WTC11 (cell line): ENCODE measurements around the gene DMD. TPM values are rescaled to one million over a fixed set of nuclear protein-coding genes. Genes with fewer than 3 reads are reported as not detected.

ENCODE experiments used
- ATAC-seq: fragments of 200-7000 bp; cut with Tn5 transposase; 2 replicates; pipeline ENCODE4 v1.10.0; 2021; ENCODE audit warnings: mild to moderate bottlenecking, moderate library complexity
- CTCF ChIA-PET: fragments of 300-600 bp; sonication (Branson Sonifier 250); formaldehyde crosslinking; loops from one replicate; lab custom pipeline; 2021; ENCODE audit warnings: antibody characterized with exemption; lab: Charles Lee
- POLR2A ChIA-PET: fragments of 350-600 bp; sonication (Branson Sonifier 250); formaldehyde crosslinking; loops from one replicate; lab custom pipeline; 2021; ENCODE audit warnings: antibody characterized with exemption; lab: Charles Lee
- DNase-seq: peaks from one replicate; pipeline ENCODE4 v3.0.0; 2021; ENCODE audit warnings: low spot score
- H3K27ac Mint-ChIP-seq: 2 replicates; pipeline ENCODE4 v1.8.0; 2021; ENCODE audit warnings: mixed read lengths
- H3K27me3 Mint-ChIP-seq: 2 replicates; pipeline ENCODE4 v1.8.0; 2021; ENCODE audit warnings: low read depth, mild to moderate bottlenecking, moderate library complexity, mixed read lengths
- H3K36me3 Mint-ChIP-seq: 2 replicates; pipeline ENCODE4 v1.8.0; 2021; ENCODE audit warnings: mixed read lengths
- H3K4me1 Mint-ChIP-seq: 2 replicates; pipeline ENCODE4 v1.8.0; 2022; ENCODE audit warnings: mixed read lengths
- H3K4me3 Mint-ChIP-seq: 2 replicates; pipeline ENCODE4 v1.8.0; 2021; ENCODE audit warnings: mild to moderate bottlenecking, moderate library complexity, mixed read lengths
- H3K9me3 Mint-ChIP-seq: 2 replicates; pipeline ENCODE4 v1.8.0; 2021; ENCODE audit warnings: mixed read lengths
- ESRRA ChIP-seq: sonication (generic); formaldehyde crosslinking; IDR thresholded peaks from 2 replicates; pipeline ENCODE4 v1.8.1; 2022; ENCODE audit warnings: mild to moderate bottlenecking, missing genetic modification reagents, borderline replicate concordance
- GRHL2 ChIP-seq: fragments of 250-450 bp; sonication (Bioruptor Pico); IDR thresholded peaks from 2 replicates; pipeline ENCODE4 v1.8.0; 2022; ENCODE audit warnings: mild to moderate bottlenecking, moderate library complexity; ENCODE audit not compliant: insufficient replicate concordance, severe bottlenecking
- JAZF1 ChIP-seq: fragments of 250-450 bp; sonication (Bioruptor Pico); IDR thresholded peaks from 2 replicates; pipeline ENCODE4 v1.9.0; 2021; ENCODE audit warnings: moderate library complexity, mild to moderate bottlenecking, inconsistent platforms
- MXD4 ChIP-seq: fragments of 250-450 bp; sonication (Bioruptor Pico); IDR thresholded peaks from 2 replicates; pipeline ENCODE4 v1.8.0; 2021; ENCODE audit warnings: mild to moderate bottlenecking, moderate library complexity, borderline replicate concordance
- NR3C1 ChIP-seq: sonication (generic); formaldehyde crosslinking; conservative IDR thresholded peaks from 2 replicates; pipeline ENCODE4 v1.8.1; 2023; ENCODE audit warnings: low read depth, mild to moderate bottlenecking, missing genetic modification reagents
- PRRX2 ChIP-seq: fragments of 250-450 bp; sonication (Bioruptor Pico); IDR thresholded peaks from 2 replicates; pipeline ENCODE4 v1.8.0; 2021; ENCODE audit warnings: mild to moderate bottlenecking
- SMAD3 ChIP-seq: sonication (generic); formaldehyde crosslinking; IDR thresholded peaks from 2 replicates; pipeline ENCODE4 v1.8.0; 2022; ENCODE audit warnings: missing genetic modification reagents, mild to moderate bottlenecking, borderline replicate concordance
- SMAD4 ChIP-seq: sonication (generic); formaldehyde crosslinking; IDR thresholded peaks from 2 replicates; pipeline ENCODE4 v1.8.0; 2022; ENCODE audit warnings: mild to moderate bottlenecking, missing genetic modification reagents
- SP1 ChIP-seq: sonication (generic); formaldehyde crosslinking; conservative IDR thresholded peaks from 2 replicates; pipeline ENCODE4 v1.8.1; 2022; ENCODE audit warnings: missing genetic modification reagents
- ZBTB21 ChIP-seq: sonication (generic); formaldehyde crosslinking; IDR thresholded peaks from 2 replicates; pipeline ENCODE4 v1.8.1; 2023; ENCODE audit warnings: mild to moderate bottlenecking, missing genetic modification reagents, borderline replicate concordance
- ZNF138 ChIP-seq: sonication (generic); formaldehyde crosslinking; conservative IDR thresholded peaks from 2 replicates; pipeline ENCODE4 v1.8.1; 2022; ENCODE audit warnings: mild to moderate bottlenecking, moderate library complexity, missing genetic modification reagents
- ZNF317 ChIP-seq: sonication (generic); formaldehyde crosslinking; IDR thresholded peaks from 2 replicates; pipeline ENCODE4 v1.8.1; 2023; ENCODE audit warnings: low read depth, mild to moderate bottlenecking, moderate library complexity, missing genetic modification reagents, borderline replicate concordance
- total RNA-seq: library from RNA; stranded (reverse); gene quantifications from 3 replicates; pipeline ENCODE4 v1.2.3, GENCODE V29; 2021
- TF ChIP-seq, protein P1 (sequence below): sonication (generic); formaldehyde crosslinking; IDR thresholded peaks from 2 replicates; pipeline ENCODE4 v1.8.0; 2022; ENCODE audit warnings: mild to moderate bottlenecking, missing genetic modification reagents
- TF ChIP-seq, protein P2 (sequence below): sonication (generic); formaldehyde crosslinking; IDR thresholded peaks from 2 replicates; pipeline ENCODE4 v1.8.1; 2023; ENCODE audit warnings: mild to moderate bottlenecking, missing genetic modification reagents
- TF ChIP-seq, protein P3 (sequence below): sonication (generic); formaldehyde crosslinking; IDR thresholded peaks from 2 replicates; pipeline ENCODE4 v1.8.1; 2023; ENCODE audit warnings: mild to moderate bottlenecking, missing genetic modification reagents, moderate library complexity
- TF ChIP-seq, protein P4 (sequence below): sonication (generic); formaldehyde crosslinking; IDR thresholded peaks from 2 replicates; pipeline ENCODE4 v1.8.0; 2023; ENCODE audit warnings: mild to moderate bottlenecking, missing genetic modification reagents
- TF ChIP-seq, protein P5 (sequence below): sonication (generic); formaldehyde crosslinking; conservative IDR thresholded peaks from 2 replicates; pipeline ENCODE4 v1.8.1; 2022; ENCODE audit warnings: mild to moderate bottlenecking, missing genetic modification reagents
- TF ChIP-seq, protein P6 (sequence below): sonication (generic); formaldehyde crosslinking; IDR thresholded peaks from 2 replicates; pipeline ENCODE4 v1.8.1; 2022; ENCODE audit warnings: low read depth, mild to moderate bottlenecking, moderate library complexity, missing genetic modification reagents, borderline replicate concordance
- TF ChIP-seq, protein P7 (sequence below): fragments of 250-450 bp; sonication (Bioruptor Pico); IDR thresholded peaks from 2 replicates; pipeline ENCODE4 v1.9.0; 2021; ENCODE audit warnings: mild to moderate bottlenecking, borderline replicate concordance

The DMD gene
- total RNA-seq, 1 experiment from 2014 or later, result 9.1 TPM

DNA sequence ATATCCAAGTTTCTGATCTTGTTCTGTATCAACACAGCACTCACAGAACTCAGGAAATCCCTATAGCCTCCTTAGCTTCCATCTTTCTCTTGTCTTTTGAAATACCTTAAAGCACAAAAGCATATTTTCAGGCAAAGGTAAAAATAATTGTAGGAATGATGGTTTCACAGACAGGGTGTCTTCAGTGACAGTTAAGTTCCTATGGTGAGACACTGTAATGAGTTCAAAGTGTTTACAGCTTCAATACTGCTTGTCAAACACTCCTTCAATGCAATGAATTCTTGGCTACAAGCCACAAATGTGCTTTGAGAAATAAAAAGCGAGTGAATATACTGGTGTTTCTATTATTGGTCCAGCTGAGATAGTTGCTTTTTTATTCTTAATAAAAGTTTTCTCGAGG, 466.0 kb downstream of the DMD start:
- DNase-seq (no peak), ATAC-seq (no peak)
- ChIA-PET POLR2A (no interaction called here), CTCF (no interaction called here)
- Mint-ChIP-seq H3K27ac (no peak overlapping the region), H3K9me3 (peaks cover 6% of the 10 kb centered on the region; the same call in 1 of the 2 replicates), H3K4me1 (no peaks in the 10 kb centered on the region), H3K36me3 (no peaks in the 10 kb centered on the region), H3K27me3 (no peaks in the 10 kb centered on the region), H3K4me3 (no peak overlapping the region)
- TF ChIP-seq JAZF1 (CRISPR knock-in tag) (no peak), MXD4 (CRISPR knock-in tag) (no peak), SMAD3 (CRISPR knock-in tag) (no peak), SMAD4 (no peak), PRRX2 (CRISPR knock-in tag) (no peak), ZNF138 (CRISPR knock-in tag) (no peak), ZBTB21 (CRISPR knock-in tag) (no peak), GRHL2 (CRISPR knock-in tag) (no peak), ZNF317 (CRISPR knock-in tag) (no peak), NR3C1 (CRISPR knock-in tag) (no peak), SP1 (CRISPR knock-in tag) (no peak), ESRRA (CRISPR knock-in tag) (no peak)
- TF ChIP-seq, protein P1, sequence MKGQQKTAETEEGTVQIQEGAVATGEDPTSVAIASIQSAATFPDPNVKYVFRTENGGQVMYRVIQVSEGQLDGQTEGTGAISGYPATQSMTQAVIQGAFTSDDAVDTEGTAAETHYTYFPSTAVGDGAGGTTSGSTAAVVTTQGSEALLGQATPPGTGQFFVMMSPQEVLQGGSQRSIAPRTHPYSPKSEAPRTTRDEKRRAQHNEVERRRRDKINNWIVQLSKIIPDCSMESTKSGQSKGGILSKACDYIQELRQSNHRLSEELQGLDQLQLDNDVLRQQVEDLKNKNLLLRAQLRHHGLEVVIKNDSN (CRISPR knock-in tag), result no peak
- TF ChIP-seq, protein P2, sequence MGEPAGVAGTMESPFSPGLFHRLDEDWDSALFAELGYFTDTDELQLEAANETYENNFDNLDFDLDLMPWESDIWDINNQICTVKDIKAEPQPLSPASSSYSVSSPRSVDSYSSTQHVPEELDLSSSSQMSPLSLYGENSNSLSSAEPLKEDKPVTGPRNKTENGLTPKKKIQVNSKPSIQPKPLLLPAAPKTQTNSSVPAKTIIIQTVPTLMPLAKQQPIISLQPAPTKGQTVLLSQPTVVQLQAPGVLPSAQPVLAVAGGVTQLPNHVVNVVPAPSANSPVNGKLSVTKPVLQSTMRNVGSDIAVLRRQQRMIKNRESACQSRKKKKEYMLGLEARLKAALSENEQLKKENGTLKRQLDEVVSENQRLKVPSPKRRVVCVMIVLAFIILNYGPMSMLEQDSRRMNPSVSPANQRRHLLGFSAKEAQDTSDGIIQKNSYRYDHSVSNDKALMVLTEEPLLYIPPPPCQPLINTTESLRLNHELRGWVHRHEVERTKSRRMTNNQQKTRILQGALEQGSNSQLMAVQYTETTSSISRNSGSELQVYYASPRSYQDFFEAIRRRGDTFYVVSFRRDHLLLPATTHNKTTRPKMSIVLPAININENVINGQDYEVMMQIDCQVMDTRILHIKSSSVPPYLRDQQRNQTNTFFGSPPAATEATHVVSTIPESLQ (CRISPR knock-in tag), result no peak
- TF ChIP-seq, protein P3, sequence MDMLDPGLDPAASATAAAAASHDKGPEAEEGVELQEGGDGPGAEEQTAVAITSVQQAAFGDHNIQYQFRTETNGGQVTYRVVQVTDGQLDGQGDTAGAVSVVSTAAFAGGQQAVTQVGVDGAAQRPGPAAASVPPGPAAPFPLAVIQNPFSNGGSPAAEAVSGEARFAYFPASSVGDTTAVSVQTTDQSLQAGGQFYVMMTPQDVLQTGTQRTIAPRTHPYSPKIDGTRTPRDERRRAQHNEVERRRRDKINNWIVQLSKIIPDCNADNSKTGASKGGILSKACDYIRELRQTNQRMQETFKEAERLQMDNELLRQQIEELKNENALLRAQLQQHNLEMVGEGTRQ (CRISPR knock-in tag), result no peak
- TF ChIP-seq, protein P4, sequence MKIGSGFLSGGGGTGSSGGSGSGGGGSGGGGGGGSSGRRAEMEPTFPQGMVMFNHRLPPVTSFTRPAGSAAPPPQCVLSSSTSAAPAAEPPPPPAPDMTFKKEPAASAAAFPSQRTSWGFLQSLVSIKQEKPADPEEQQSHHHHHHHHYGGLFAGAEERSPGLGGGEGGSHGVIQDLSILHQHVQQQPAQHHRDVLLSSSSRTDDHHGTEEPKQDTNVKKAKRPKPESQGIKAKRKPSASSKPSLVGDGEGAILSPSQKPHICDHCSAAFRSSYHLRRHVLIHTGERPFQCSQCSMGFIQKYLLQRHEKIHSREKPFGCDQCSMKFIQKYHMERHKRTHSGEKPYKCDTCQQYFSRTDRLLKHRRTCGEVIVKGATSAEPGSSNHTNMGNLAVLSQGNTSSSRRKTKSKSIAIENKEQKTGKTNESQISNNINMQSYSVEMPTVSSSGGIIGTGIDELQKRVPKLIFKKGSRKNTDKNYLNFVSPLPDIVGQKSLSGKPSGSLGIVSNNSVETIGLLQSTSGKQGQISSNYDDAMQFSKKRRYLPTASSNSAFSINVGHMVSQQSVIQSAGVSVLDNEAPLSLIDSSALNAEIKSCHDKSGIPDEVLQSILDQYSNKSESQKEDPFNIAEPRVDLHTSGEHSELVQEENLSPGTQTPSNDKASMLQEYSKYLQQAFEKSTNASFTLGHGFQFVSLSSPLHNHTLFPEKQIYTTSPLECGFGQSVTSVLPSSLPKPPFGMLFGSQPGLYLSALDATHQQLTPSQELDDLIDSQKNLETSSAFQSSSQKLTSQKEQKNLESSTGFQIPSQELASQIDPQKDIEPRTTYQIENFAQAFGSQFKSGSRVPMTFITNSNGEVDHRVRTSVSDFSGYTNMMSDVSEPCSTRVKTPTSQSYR (CRISPR knock-in tag), result no peak
- TF ChIP-seq, protein P5, sequence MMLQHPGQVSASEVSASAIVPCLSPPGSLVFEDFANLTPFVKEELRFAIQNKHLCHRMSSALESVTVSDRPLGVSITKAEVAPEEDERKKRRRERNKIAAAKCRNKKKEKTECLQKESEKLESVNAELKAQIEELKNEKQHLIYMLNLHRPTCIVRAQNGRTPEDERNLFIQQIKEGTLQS (CRISPR knock-in tag), result no peak
- TF ChIP-seq, protein P6, sequence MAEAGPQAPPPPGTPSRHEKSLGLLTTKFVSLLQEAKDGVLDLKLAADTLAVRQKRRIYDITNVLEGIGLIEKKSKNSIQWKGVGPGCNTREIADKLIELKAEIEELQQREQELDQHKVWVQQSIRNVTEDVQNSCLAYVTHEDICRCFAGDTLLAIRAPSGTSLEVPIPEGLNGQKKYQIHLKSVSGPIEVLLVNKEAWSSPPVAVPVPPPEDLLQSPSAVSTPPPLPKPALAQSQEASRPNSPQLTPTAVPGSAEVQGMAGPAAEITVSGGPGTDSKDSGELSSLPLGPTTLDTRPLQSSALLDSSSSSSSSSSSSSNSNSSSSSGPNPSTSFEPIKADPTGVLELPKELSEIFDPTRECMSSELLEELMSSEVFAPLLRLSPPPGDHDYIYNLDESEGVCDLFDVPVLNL (CRISPR knock-in tag), result no peak
- TF ChIP-seq, protein P7, sequence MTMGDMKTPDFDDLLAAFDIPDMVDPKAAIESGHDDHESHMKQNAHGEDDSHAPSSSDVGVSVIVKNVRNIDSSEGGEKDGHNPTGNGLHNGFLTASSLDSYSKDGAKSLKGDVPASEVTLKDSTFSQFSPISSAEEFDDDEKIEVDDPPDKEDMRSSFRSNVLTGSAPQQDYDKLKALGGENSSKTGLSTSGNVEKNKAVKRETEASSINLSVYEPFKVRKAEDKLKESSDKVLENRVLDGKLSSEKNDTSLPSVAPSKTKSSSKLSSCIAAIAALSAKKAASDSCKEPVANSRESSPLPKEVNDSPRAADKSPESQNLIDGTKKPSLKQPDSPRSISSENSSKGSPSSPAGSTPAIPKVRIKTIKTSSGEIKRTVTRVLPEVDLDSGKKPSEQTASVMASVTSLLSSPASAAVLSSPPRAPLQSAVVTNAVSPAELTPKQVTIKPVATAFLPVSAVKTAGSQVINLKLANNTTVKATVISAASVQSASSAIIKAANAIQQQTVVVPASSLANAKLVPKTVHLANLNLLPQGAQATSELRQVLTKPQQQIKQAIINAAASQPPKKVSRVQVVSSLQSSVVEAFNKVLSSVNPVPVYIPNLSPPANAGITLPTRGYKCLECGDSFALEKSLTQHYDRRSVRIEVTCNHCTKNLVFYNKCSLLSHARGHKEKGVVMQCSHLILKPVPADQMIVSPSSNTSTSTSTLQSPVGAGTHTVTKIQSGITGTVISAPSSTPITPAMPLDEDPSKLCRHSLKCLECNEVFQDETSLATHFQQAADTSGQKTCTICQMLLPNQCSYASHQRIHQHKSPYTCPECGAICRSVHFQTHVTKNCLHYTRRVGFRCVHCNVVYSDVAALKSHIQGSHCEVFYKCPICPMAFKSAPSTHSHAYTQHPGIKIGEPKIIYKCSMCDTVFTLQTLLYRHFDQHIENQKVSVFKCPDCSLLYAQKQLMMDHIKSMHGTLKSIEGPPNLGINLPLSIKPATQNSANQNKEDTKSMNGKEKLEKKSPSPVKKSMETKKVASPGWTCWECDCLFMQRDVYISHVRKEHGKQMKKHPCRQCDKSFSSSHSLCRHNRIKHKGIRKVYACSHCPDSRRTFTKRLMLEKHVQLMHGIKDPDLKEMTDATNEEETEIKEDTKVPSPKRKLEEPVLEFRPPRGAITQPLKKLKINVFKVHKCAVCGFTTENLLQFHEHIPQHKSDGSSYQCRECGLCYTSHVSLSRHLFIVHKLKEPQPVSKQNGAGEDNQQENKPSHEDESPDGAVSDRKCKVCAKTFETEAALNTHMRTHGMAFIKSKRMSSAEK (CRISPR knock-in tag), result no peak
